Measurements from ENCODE around the gene NECTIN4.

- TF ChIP-seq BRD4 (CRISPR knock-in tag; IDR thresholded peaks at IDR 0.05) (no peak), TBP (CRISPR knock-in tag; IDR thresholded peaks at IDR 0.05) (no peak), RAD51 (IDR thresholded peaks at IDR 0.05; ENCODE audit: borderline replicate concordance) (no peak), ZBTB26 (CRISPR knock-in tag; IDR thresholded peaks at IDR 0.05; ENCODE audit: borderline replicate concordance) (no peak), FOXJ3 (CRISPR knock-in tag; IDR thresholded peaks at IDR 0.05; ENCODE audit: borderline replicate concordance) (no peak), REL (CRISPR knock-in tag; conservative IDR thresholded peaks at IDR 0.05) (no peak), ZNF547 (CRISPR knock-in tag; IDR thresholded peaks at IDR 0.05) (no peak), POLR2A (IDR thresholded peaks at IDR 0.05; ENCODE audit: insufficient read depth in 1 of 2, low read depth in 2 of 2, low read length in 2 of 2) (peak; percentile 62 to 65), HDAC6 (IDR thresholded peaks at IDR 0.05; ENCODE audit: low read depth, low read length) (no peak), ZBTB7A (CRISPR knock-in tag; IDR thresholded peaks at IDR 0.05) (no peak), RAD21 (CRISPR knock-in tag; IDR thresholded peaks at IDR 0.05) (no peak)
Measured at GRCh38 chr1:161044908-161045735, 44.2 kb downstream of the NECTIN4 start.

All from HepG2 (cell line).